ENCODE measurements around the gene CNGA3.
A peak's percentile ranks its signal among the peaks of the same experiment; 100 is the strongest.

The CNGA3 gene

GRCh38 chr2:98329549-98329948, 16.7 kb upstream of the CNGA3 start:
- DNase-seq, result no peak

GRCh38 chr2:98332989-98333388, 13.3 kb upstream of the CNGA3 start:
- DNase-seq, result no peak

- DNase-seq, result no peak
Measured at GRCh38 chr2:98333922-98334321, 12.3 kb upstream of the CNGA3 start.

- DNase-seq, result peak; percentile 65
Measured at GRCh38 chr2:98334439-98335078, 11.7 kb upstream of the CNGA3 start.

- no peak for DNase-seq
Measured at GRCh38 chr2:98335271-98335670, 11.0 kb upstream of the CNGA3 start.

- DNase-seq, result no peak
Measured at GRCh38 chr2:98341241-98341640, 5.0 kb upstream of the CNGA3 start.

GRCh38 chr2:98343285-98343684, 3.0 kb upstream of the CNGA3 start:
- no peak for DNase-seq

- no peak for DNase-seq
Measured at GRCh38 chr2:98347298-98348065, 1.2 kb downstream of the CNGA3 start.

- no peak for DNase-seq
Measured at GRCh38 chr2:98348066-98348561, 1.9 kb downstream of the CNGA3 start.

- no peak for DNase-seq
Measured at GRCh38 chr2:98350411-98350810, 4.2 kb downstream of the CNGA3 start.

GRCh38 chr2:98355881-98356280, 9.6 kb downstream of the CNGA3 start:
- no peak for DNase-seq

- no peak for DNase-seq
Measured at GRCh38 chr2:98356729-98357128, 10.5 kb downstream of the CNGA3 start.

- DNase-seq, result no peak
Measured at GRCh38 chr2:98357849-98358248, 11.6 kb downstream of the CNGA3 start.

GRCh38 chr2:98359986-98360385, 13.7 kb downstream of the CNGA3 start:
- no peak for DNase-seq

- DNase-seq, result no peak
Measured at GRCh38 chr2:98367721-98368120, 21.5 kb downstream of the CNGA3 start.

- DNase-seq, result no peak
Measured at GRCh38 chr2:98369710-98370239, 23.5 kb downstream of the CNGA3 start.

GRCh38 chr2:98372121-98372520, 25.9 kb downstream of the CNGA3 start:
- no peak for DNase-seq

GRCh38 chr2:98372579-98372978, 26.3 kb downstream of the CNGA3 start:
- DNase-seq, result no peak

GRCh38 chr2:98374286-98374685, 28.0 kb downstream of the CNGA3 start:
- no peak for DNase-seq

- no peak for DNase-seq
Measured at GRCh38 chr2:98374958-98375570, 28.8 kb downstream of the CNGA3 start.

- no peak for DNase-seq
Measured at GRCh38 chr2:98376301-98376910, 30.1 kb downstream of the CNGA3 start.

GRCh38 chr2:98376996-98377395, 30.7 kb downstream of the CNGA3 start:
- DNase-seq, result no peak

GRCh38 chr2:98377544-98377943, 31.3 kb downstream of the CNGA3 start:
- DNase-seq, result no peak
